Right hindlimb (tissue), 1 donor: ENCODE results near the gene TXNRD2.
A peak's percentile ranks its signal among the peaks of the same experiment; 100 is the strongest.

Source experiments
- DNase-seq: peaks from one replicate; pipeline ENCODE4 v3.0.0-alpha.2; 2018

TXNRD2 gene

GRCh38 chr22:19965771-19966709 is 24.4 kb upstream of the TXNRD2 start:
- peak; percentile 67 for DNase-seq

- DNase-seq: no peak
Measured at GRCh38 chr22:19964701-19965386, 23.2 kb upstream of the TXNRD2 start.

GRCh38 chr22:19963863-19964642 is 22.4 kb upstream of the TXNRD2 start:
- DNase-seq: no peak

- no peak for DNase-seq
Measured at GRCh38 chr22:19962909-19963806, 21.5 kb upstream of the TXNRD2 start.

GRCh38 chr22:19962246-19962908 is 20.8 kb upstream of the TXNRD2 start:
- peak; percentile 86 for DNase-seq

- DNase-seq: no peak
Measured at GRCh38 chr22:19961868-19962245, 20.2 kb upstream of the TXNRD2 start.

GRCh38 chr22:19961201-19961580 is 19.6 kb upstream of the TXNRD2 start:
- no peak for DNase-seq

- DNase-seq: no peak
Measured at GRCh38 chr22:19960491-19961200, 19.0 kb upstream of the TXNRD2 start.

GRCh38 chr22:19959587-19960490 is 18.2 kb upstream of the TXNRD2 start:
- no peak for DNase-seq

- DNase-seq: peak; percentile 88
Measured at GRCh38 chr22:19959043-19959586, 17.5 kb upstream of the TXNRD2 start.

GRCh38 chr22:19958083-19959042 is 16.7 kb upstream of the TXNRD2 start:
- peak; percentile 21 for DNase-seq

GRCh38 chr22:19957445-19957844 is 15.8 kb upstream of the TXNRD2 start:
- peak; percentile 7 for DNase-seq

GRCh38 chr22:19955241-19956128 is 13.9 kb upstream of the TXNRD2 start:
- peak; percentile 17 for DNase-seq

GRCh38 chr22:19951346-19951745 is 9.7 kb upstream of the TXNRD2 start:
- DNase-seq: no peak

- no peak for DNase-seq
Measured at GRCh38 chr22:19948057-19948760, 6.6 kb upstream of the TXNRD2 start.
